ENCODE measurements around the gene CTCFL.

Gene CTCFL

DNA sequence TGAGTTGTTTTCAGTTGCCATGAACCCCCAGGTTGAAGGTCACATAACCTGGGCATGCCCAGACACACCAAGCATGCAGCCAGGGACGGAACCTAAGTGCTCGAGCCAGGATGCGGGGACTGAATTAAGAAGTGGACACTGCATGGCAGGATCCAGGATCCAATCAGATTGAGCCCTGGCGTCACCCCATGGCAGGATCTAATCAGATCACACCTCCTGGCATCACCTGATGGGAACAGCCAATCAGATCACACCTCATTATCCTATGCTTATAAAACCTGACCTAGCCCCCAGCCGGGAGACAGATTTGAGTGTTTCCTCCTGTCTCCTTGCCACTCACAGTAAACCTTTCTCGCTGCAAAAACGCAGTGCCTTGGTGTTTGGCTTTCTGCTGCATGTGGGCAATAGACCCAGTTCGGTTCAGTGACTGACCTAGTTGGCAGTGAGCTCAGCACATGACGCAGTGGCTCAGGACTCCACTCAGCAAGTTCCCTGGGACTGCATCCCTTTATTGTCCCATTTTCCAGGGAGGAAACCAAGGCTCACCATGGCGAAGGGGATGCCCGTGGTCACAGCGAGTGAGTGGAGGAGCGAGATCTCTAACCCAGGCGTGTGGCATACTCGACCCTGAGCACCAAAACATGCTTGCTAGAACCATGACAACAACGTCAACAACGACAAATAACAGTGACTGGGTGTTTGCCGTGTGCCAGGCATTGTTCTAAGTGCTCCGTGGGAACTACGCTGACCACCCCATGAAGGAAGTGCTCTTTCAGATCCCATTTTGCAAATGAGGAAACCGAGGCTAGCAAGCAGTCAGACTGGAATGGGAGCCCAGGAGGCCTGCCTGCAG, 67.5 kb downstream of the CTCFL start:
- DNase-seq (ENCODE audit: low read depth in 1 of 2, low spot score in 1 of 2) = no peak
- Histone ChIP-seq H3K4me3 (replicated peaks; ENCODE audit: insufficient read depth, low read length) (no peak overlapping the region), H3K27ac (replicated peaks) (no peak overlapping the region), H3K27me3 (ENCODE audit: insufficient read depth, poor library complexity, severe bottlenecking) (no peaks in the 10 kb centered on the region)
- TF ChIP-seq REST (IDR thresholded peaks at IDR 0.05; ENCODE audit: insufficient replicate concordance, low read depth) (no peak), GABPA (IDR thresholded peaks at IDR 0.05; ENCODE audit: low read depth) (no peak), SPI1 (IDR thresholded peaks at IDR 0.05; ENCODE audit: borderline replicate concordance, low read depth) (no peak), POLR2AphosphoS5 (IDR thresholded peaks at IDR 0.05; ENCODE audit: low read depth) (no peak)
- TF ChIP-seq, protein P1, sequence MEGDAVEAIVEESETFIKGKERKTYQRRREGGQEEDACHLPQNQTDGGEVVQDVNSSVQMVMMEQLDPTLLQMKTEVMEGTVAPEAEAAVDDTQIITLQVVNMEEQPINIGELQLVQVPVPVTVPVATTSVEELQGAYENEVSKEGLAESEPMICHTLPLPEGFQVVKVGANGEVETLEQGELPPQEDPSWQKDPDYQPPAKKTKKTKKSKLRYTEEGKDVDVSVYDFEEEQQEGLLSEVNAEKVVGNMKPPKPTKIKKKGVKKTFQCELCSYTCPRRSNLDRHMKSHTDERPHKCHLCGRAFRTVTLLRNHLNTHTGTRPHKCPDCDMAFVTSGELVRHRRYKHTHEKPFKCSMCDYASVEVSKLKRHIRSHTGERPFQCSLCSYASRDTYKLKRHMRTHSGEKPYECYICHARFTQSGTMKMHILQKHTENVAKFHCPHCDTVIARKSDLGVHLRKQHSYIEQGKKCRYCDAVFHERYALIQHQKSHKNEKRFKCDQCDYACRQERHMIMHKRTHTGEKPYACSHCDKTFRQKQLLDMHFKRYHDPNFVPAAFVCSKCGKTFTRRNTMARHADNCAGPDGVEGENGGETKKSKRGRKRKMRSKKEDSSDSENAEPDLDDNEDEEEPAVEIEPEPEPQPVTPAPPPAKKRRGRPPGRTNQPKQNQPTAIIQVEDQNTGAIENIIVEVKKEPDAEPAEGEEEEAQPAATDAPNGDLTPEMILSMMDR (IDR thresholded peaks at IDR 0.05; ENCODE audit: insufficient read depth, low read length) = no peak

DNA sequence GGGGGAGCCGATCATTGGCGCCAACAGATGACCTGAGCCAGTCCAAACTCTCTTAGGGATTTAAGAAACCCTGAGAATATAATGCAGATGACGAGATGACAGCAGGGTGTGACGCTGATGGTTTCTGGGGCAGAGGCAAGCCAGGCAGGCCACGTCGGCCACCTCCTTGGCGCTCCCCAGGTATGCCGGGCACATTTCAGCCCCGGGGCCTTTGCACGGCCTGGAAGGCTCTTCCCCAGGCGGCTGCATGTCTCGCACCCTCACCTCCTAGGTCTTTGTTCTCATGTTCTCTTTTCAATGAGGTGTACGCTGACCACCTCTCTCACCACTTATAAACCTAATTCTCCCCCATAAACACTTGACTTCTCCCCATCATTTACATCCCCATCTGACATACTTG, 68.8 kb downstream of the CTCFL start:
- TF ChIP-seq GABPA (IDR thresholded peaks at IDR 0.05; ENCODE audit: low read depth) = no peak
- no peak for TF ChIP-seq REST (IDR thresholded peaks at IDR 0.05; ENCODE audit: insufficient replicate concordance, low read depth)
- no peak for TF ChIP-seq SPI1 (IDR thresholded peaks at IDR 0.05; ENCODE audit: borderline replicate concordance, low read depth)
- TF ChIP-seq, protein P1 (IDR thresholded peaks at IDR 0.05; ENCODE audit: insufficient read depth, low read length) = no peak
- TF ChIP-seq POLR2AphosphoS5 (IDR thresholded peaks at IDR 0.05; ENCODE audit: low read depth) = no peak
- no peaks in the 10 kb centered on the region for H3K27me3 ChIP-seq (ENCODE audit: insufficient read depth, poor library complexity, severe bottlenecking)
- H3K27ac ChIP-seq (replicated peaks) = no peak overlapping the region
- H3K4me3 ChIP-seq (replicated peaks; ENCODE audit: insufficient read depth, low read length) = no peak overlapping the region
- DNase-seq (ENCODE audit: low read depth in 1 of 2, low spot score in 1 of 2) = no peak

DNA sequence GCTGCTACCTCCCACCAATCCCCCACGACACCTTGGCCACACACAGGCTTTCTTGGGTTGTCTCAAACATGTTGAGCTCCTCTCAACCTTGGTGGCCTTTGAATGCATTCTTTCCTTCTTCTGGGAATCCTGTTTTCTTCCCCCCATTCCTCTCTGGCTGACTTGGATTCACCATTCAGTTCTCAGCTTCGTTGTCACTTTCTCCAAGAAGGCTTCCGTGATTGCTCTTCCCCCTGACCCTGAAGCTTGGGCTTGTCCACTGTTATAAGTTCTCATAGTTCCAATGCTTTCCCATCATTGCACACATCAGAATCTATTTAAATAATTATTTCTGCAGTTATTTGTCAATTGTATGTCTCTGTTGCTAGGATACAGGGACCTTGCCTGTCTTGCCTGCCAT, 69.6 kb downstream of the CTCFL start:
- Histone ChIP-seq H3K27me3 (ENCODE audit: insufficient read depth, poor library complexity, severe bottlenecking) (no peaks in the 10 kb centered on the region), H3K27ac (replicated peaks) (no peak overlapping the region), H3K4me3 (replicated peaks; ENCODE audit: insufficient read depth, low read length) (no peak overlapping the region)
- DNase-seq (ENCODE audit: low read depth in 1 of 2, low spot score in 1 of 2) = no peak
- TF ChIP-seq REST (IDR thresholded peaks at IDR 0.05; ENCODE audit: insufficient replicate concordance, low read depth) (no peak), POLR2AphosphoS5 (IDR thresholded peaks at IDR 0.05; ENCODE audit: low read depth) (no peak), SPI1 (IDR thresholded peaks at IDR 0.05; ENCODE audit: borderline replicate concordance, low read depth) (no peak), GABPA (IDR thresholded peaks at IDR 0.05; ENCODE audit: low read depth) (no peak)
- TF ChIP-seq, protein P1 (IDR thresholded peaks at IDR 0.05; ENCODE audit: insufficient read depth, low read length) = no peak

Data from HL-60 (cell line).